Activated CD8-positive, alpha-beta T cell treated with anti-CD3 and anti-CD28 coated beads for 36 hours (primary cell): ENCODE measurements around the gene ABLIM1. TPM values are rescaled to one million over a fixed set of nuclear protein-coding genes. Genes with fewer than 3 reads are reported as not detected.
A peak's percentile ranks its signal among the peaks of the same experiment; 100 is the strongest.

Source experiments
- ATAC-seq: fragments of 200-7000 bp; cut with Tn5 transposase; one replicate; pipeline ENCODE4 v1.10.0; 2021; ENCODE audit warnings: mild to moderate bottlenecking, moderate library complexity
- CTCF ChIA-PET: fragments of 350-600 bp; sonication (Branson Sonifier 250); formaldehyde crosslinking; loops from one replicate; lab custom pipeline; 2021; ENCODE audit warnings: antibody characterized with exemption; lab: Charles Lee
- POLR2A ChIA-PET: fragments of 350-600 bp; sonication (Branson Sonifier 250); formaldehyde crosslinking; loops from one replicate; lab custom pipeline; 2021; ENCODE audit warnings: antibody characterized with exemption; lab: Charles Lee
- DNase-seq: peaks from one replicate; pipeline ENCODE4 v3.0.0-alpha.2; 2020
- H3K27ac Mint-ChIP-seq: one replicate; pipeline ENCODE4 v1.8.0; 2021; ENCODE audit warnings: mild to moderate bottlenecking, mixed read lengths
- H3K27me3 Mint-ChIP-seq: one replicate; pipeline ENCODE4 v1.8.0; 2021; ENCODE audit warnings: mixed read lengths
- H3K36me3 Mint-ChIP-seq: one replicate; pipeline ENCODE4 v1.8.0; 2021; ENCODE audit warnings: low read depth, mixed read lengths
- H3K4me1 Mint-ChIP-seq: one replicate; pipeline ENCODE4 v1.8.0; 2021; ENCODE audit warnings: low read depth, mixed read lengths
- H3K4me3 Mint-ChIP-seq: one replicate; pipeline ENCODE4 v1.8.0; 2021; ENCODE audit warnings: mild to moderate bottlenecking, moderate library complexity, mixed read lengths
- H3K9me3 Mint-ChIP-seq: one replicate; pipeline ENCODE4 v1.8.0; 2021; ENCODE audit warnings: mixed read lengths
- CTCF ChIP-seq: fragments of 200-600 bp; IDR thresholded peaks from one replicate; pipeline ENCODE4 v1.8.0; 2022; ENCODE audit warnings: antibody characterized with exemption, mild to moderate bottlenecking
- intact Hi-C: fragments of 100-400 bp; cut with micrococcal nuclease; formaldehyde crosslinking; loops from one replicate; pipeline ENCODE4 v1.10.0; 2022
- total RNA-seq, 2 experiments: library from RNA; stranded (reverse); gene quantifications; one replicate each; pipeline ENCODE4 v1.2.3, GENCODE V29; 2021

Gene ABLIM1
- total RNA-seq, 2 experiments from 2014 or later, result 148 to 155 TPM

GRCh38 chr10:114397651-114398145 is 260.4 kb downstream of the ABLIM1 start:
- POLR2A ChIA-PET, result interaction anchor here (1.3 kb wide), 1 partner anchor 9 kb away, joined by 3 read pairs; no protein-coding TSS in a partner anchor

GRCh38 chr10:114396464-114396863 is 261.6 kb downstream of the ABLIM1 start:
- intact Hi-C loops, result no loop called here
- POLR2A ChIA-PET, result no interaction called here
- ATAC-seq, result no peak

More at GRCh38 chr10:114397651-114398145, 260.4 kb downstream of the ABLIM1 start:
- Mint-ChIP-seq H3K4me3 (no peak overlapping the region), H3K27me3 (peaks cover 56% of the 10 kb centered on the region), H3K4me1 (peaks cover 18% of the 10 kb centered on the region), H3K36me3 (no peaks in the 10 kb centered on the region), H3K27ac (no peak overlapping the region), H3K9me3 (no peaks in the 10 kb centered on the region)
- CTCF ChIA-PET, result interaction anchor here (0.9 to 2.7 kb wide), 4 partner anchors 12 to 388 kb away, joined by 3 to 22 read pairs (median 4); no protein-coding TSS in a partner anchor
- peak; percentile 34 for ATAC-seq
- no peak for TF ChIP-seq CTCF
- intact Hi-C loops, result no loop called here
- DNase-seq, result no peak

GRCh38 chr10:114395366-114396022 is 262.6 kb downstream of the ABLIM1 start:
- Mint-ChIP-seq H3K36me3 (no peaks in the 10 kb centered on the region), H3K27me3 (peaks cover 40% of the 10 kb centered on the region), H3K9me3 (no peaks in the 10 kb centered on the region), H3K27ac (no peak overlapping the region), H3K4me3 (no peak overlapping the region), H3K4me1 (peaks cover 17% of the 10 kb centered on the region)
- DNase-seq (peak; percentile 27), ATAC-seq (peak; percentile 51)
- ChIA-PET CTCF (interaction anchor here (1.1 kb wide), 1 partner anchor 92 kb away, joined by 4 read pairs; no protein-coding TSS in a partner anchor), POLR2A (no interaction called here)
- intact Hi-C loops, result no loop called here
- no peak for TF ChIP-seq CTCF

More at GRCh38 chr10:114396464-114396863, 261.6 kb downstream of the ABLIM1 start:
- no peak overlapping the region for H3K4me3 Mint-ChIP-seq
- H3K36me3 Mint-ChIP-seq, result no peaks in the 10 kb centered on the region
- DNase-seq, result no peak
- no peak for TF ChIP-seq CTCF
- H3K4me1 Mint-ChIP-seq, result peaks cover 17% of the 10 kb centered on the region
- no peaks in the 10 kb centered on the region for H3K9me3 Mint-ChIP-seq
- peaks cover 46% of the 10 kb centered on the region for H3K27me3 Mint-ChIP-seq
- no peak overlapping the region for H3K27ac Mint-ChIP-seq
- CTCF ChIA-PET, result interaction anchor here (2.7 kb wide), 1 partner anchor 93 kb away, joined by 22 read pairs; no protein-coding TSS in a partner anchor

GRCh38 chr10:114394531-114394930 is 263.5 kb downstream of the ABLIM1 start:
- no peak for TF ChIP-seq CTCF
- ChIA-PET CTCF (no interaction called here), POLR2A (interaction anchor here (0.5 kb wide), 1 partner anchor 22 kb away, joined by 3 read pairs; no protein-coding TSS in a partner anchor)
- no peak overlapping the region for H3K4me3 Mint-ChIP-seq
- intact Hi-C loops, result no loop called here
- H3K36me3 Mint-ChIP-seq, result no peaks in the 10 kb centered on the region
- no peak overlapping the region for H3K27ac Mint-ChIP-seq
- H3K9me3 Mint-ChIP-seq, result no peaks in the 10 kb centered on the region
- peaks cover 37% of the 10 kb centered on the region for H3K27me3 Mint-ChIP-seq
- peaks cover 17% of the 10 kb centered on the region for H3K4me1 Mint-ChIP-seq
- ATAC-seq (no peak), DNase-seq (no peak)

- DNase-seq (no peak), ATAC-seq (no peak)
- H3K36me3 Mint-ChIP-seq, result no peaks in the 10 kb centered on the region
- ChIA-PET POLR2A (interaction anchor here (0.5 kb wide), 1 partner anchor 22 kb away, joined by 3 read pairs; no protein-coding TSS in a partner anchor), CTCF (no interaction called here)
- H3K4me1 Mint-ChIP-seq, result peaks cover 21% of the 10 kb centered on the region
- intact Hi-C loops, result no loop called here
- H3K9me3 Mint-ChIP-seq, result peaks cover 1% of the 10 kb centered on the region
- TF ChIP-seq CTCF, result no peak
- H3K4me3 Mint-ChIP-seq, result no peak overlapping the region
- H3K27me3 Mint-ChIP-seq, result peaks cover 32% of the 10 kb centered on the region
- no peak overlapping the region for H3K27ac Mint-ChIP-seq
Measured at GRCh38 chr10:114393886-114394285, 264.2 kb downstream of the ABLIM1 start.
